DND-41 (cell line): ENCODE results near the gene CACNA2D1.

Experiments
- CTCF ChIP-seq: IDR thresholded peaks from 2 replicates; pipeline ENCODE4 v1.5.1; 2012; ENCODE audit warnings: borderline replicate concordance, low read length, moderate library complexity, mild to moderate bottlenecking; ENCODE audit not compliant: poor library complexity, severe bottlenecking; ENCODE audit errors: extremely low read depth
- EZH2 ChIP-seq: IDR thresholded peaks from 3 replicates; pipeline ENCODE4 v1.6.1; 2012; ENCODE audit warnings: borderline replicate concordance, low read depth, mild to moderate bottlenecking, moderate library complexity, low read length, inconsistent platforms; ENCODE audit not compliant: severe bottlenecking

- TF ChIP-seq CTCF, result no peak
- TF ChIP-seq EZH2, result no peak
Measured at GRCh38 chr7:82056282-82056681, 387.3 kb downstream of the CACNA2D1 start.
